Smooth muscle cell (in vitro differentiated cells): ENCODE measurements around the gene ATAD3C. TPM values are rescaled to one million over a fixed set of nuclear protein-coding genes. Genes with fewer than 3 reads are reported as not detected.
"Not testable (repeated sequence)": the region's sequence is repeated elsewhere in the genome, so short reads cannot be mapped to it uniquely, and the experiment has no call there.

Experiments
- DNase-seq: peaks from one replicate; lab custom pipeline; 2025; ENCODE audit not compliant: unreplicated experiment; lab: John Stamatoyannopoulos, UW
- H2AFZ ChIP-seq: fragments of 200-600 bp; sonication (generic); 2 replicates; pipeline ENCODE4 v1.6.0; 2016; ENCODE audit warnings: antibody characterized with exemption, low read depth, mild to moderate bottlenecking
- H3F3A ChIP-seq: fragments of 200-600 bp; sonication (generic); 2 replicates; pipeline ENCODE4 v1.6.0; 2017; ENCODE audit warnings: antibody characterized with exemption, low read depth
- H3K27ac ChIP-seq: fragments of 200-600 bp; sonication (generic); 2 replicates; pipeline ENCODE4 v1.5.1; 2016; ENCODE audit warnings: low read depth, mild to moderate bottlenecking
- H3K27me3 ChIP-seq: fragments of 200-600 bp; sonication (generic); 2 replicates; pipeline ENCODE4 v1.6.1; 2016; ENCODE audit warnings: low read depth, mild to moderate bottlenecking
- H3K36me3 ChIP-seq: fragments of 200-600 bp; sonication (generic); 2 replicates; pipeline ENCODE4 v1.5.1; 2016; ENCODE audit warnings: low read depth
- H3K4me1 ChIP-seq: fragments of 200-600 bp; sonication (generic); 2 replicates; pipeline ENCODE4 v1.5.1; 2016; ENCODE audit warnings: low read depth
- H3K4me2 ChIP-seq: fragments of 200-600 bp; sonication (generic); 2 replicates; pipeline ENCODE4 v1.6.0; 2016; ENCODE audit warnings: mild to moderate bottlenecking
- H3K4me3 ChIP-seq: fragments of 200-600 bp; sonication (generic); 2 replicates; pipeline ENCODE4 v1.5.1; 2016; ENCODE audit warnings: mild to moderate bottlenecking
- H3K79me2 ChIP-seq: fragments of 200-600 bp; sonication (generic); 2 replicates; pipeline ENCODE4 v1.6.0; 2016; ENCODE audit warnings: low read depth, mild to moderate bottlenecking
- H3K9ac ChIP-seq: fragments of 200-600 bp; sonication (generic); 2 replicates; pipeline ENCODE4 v1.6.0; 2016; ENCODE audit warnings: low read depth
- H3K9me3 ChIP-seq: fragments of 200-600 bp; sonication (generic); replicated peaks from 2 replicates; pipeline ENCODE4 v1.5.1; 2016; ENCODE audit warnings: low read depth
- H4K20me1 ChIP-seq: fragments of 200-600 bp; sonication (generic); 2 replicates; pipeline ENCODE4 v1.6.0; 2016; ENCODE audit warnings: low read depth
- CTCF ChIP-seq: fragments of 200-600 bp; sonication (generic); IDR thresholded peaks from 2 replicates; pipeline ENCODE4 v1.5.1; 2017; ENCODE audit warnings: borderline replicate concordance, mild to moderate bottlenecking, antibody characterized with exemption; ENCODE audit not compliant: insufficient read depth, poor library complexity, severe bottlenecking
- WGBS: methylation state at CpG from one replicate; pipeline ENCODE4 v1.1.7; 2016; ENCODE audit warnings: low lambda C conversion rate; 5-methylcytosine and 5-hydroxymethylcytosine counted together
- polyA plus RNA-seq: library from polyadenylated mRNA; unstranded; fragments of >200 nt; fragmentation: Nextera tagmentation; extraction: Ambion mirVana; gene quantifications from 2 replicates; pipeline ENCODE4 v1.2.1, GENCODE V29; 2016
- total RNA-seq: library from RNA; depleted of rRNA; stranded (reverse); fragments of >200 nt; gene quantifications from 2 replicates; pipeline ENCODE4 v1.2.3, GENCODE V29; 2014

The ATAD3C gene
- total and polyA plus RNA-seq, 2 experiments from 2014 or later = 0.09 to 0.86 TPM

- Histone ChIP-seq H3K27me3 (no peaks in the 10 kb centered on the region), H3K4me3 (no peak overlapping the region), H4K20me1 (peaks cover 18% of the 10 kb centered on the region), H3K9ac (no peak overlapping the region), H3K4me1 (peaks cover 13% of the 10 kb centered on the region), H2AFZ (no peak overlapping the region), H3K4me2 (no peak overlapping the region), H3F3A (peaks cover 10% of the 10 kb centered on the region), H3K27ac (no peak overlapping the region), H3K9me3 (no peaks in the 10 kb centered on the region), H3K36me3 (no peaks in the 10 kb centered on the region), H3K79me2 (peaks cover 29% of the 10 kb centered on the region)
- no peak for DNase-seq
- TF ChIP-seq CTCF = no peak
- WGBS = over 99% methylated on average over 12 of the region's 13 CpGs
Observed at GRCh38 chr1:1411626-1412025, 37.9 kb upstream of the ATAD3C start.

- not testable (repeated sequence) for H3K4me2 ChIP-seq, H2AFZ ChIP-seq, H3K9me3 ChIP-seq, H3K27me3 ChIP-seq, H3K9ac ChIP-seq, H3K4me3 ChIP-seq, H3K36me3 ChIP-seq, H3F3A ChIP-seq, H3K27ac ChIP-seq, DNase-seq
- WGBS = 99% methylated on average over 11 of the region's 11 CpGs
- Histone ChIP-seq H4K20me1 (peaks cover 18% of the 10 kb centered on the region), H3K4me1 (peaks cover 13% of the 10 kb centered on the region), H3K79me2 (peaks cover 23% of the 10 kb centered on the region)
Observed at GRCh38 chr1:1412311-1412902, 37.1 kb upstream of the ATAD3C start.

- no peaks in the 10 kb centered on the region for H3K36me3 ChIP-seq
- H3K9me3 ChIP-seq = no peaks in the 10 kb centered on the region
- no peak overlapping the region for H3K27ac ChIP-seq
- H4K20me1 ChIP-seq = no peaks in the 10 kb centered on the region
- no peak overlapping the region for H3K4me3 ChIP-seq
- no peak overlapping the region for H3K4me2 ChIP-seq
- TF ChIP-seq CTCF = no peak
- no peak overlapping the region for H2AFZ ChIP-seq
- no peak for DNase-seq
- H3K27me3 ChIP-seq = no peaks in the 10 kb centered on the region
- H3K9ac ChIP-seq = no peak overlapping the region
- H3K4me1 ChIP-seq = no peaks in the 10 kb centered on the region
- WGBS = 88% methylated on average over 12 of the region's 13 CpGs
- no peaks in the 10 kb centered on the region for H3F3A ChIP-seq
- no peaks in the 10 kb centered on the region for H3K79me2 ChIP-seq
Observed at GRCh38 chr1:1415751-1416150, 33.7 kb upstream of the ATAD3C start.

GRCh38 chr1:1417396-1417795 lies 32.1 kb upstream of the ATAD3C start:
- H4K20me1 ChIP-seq, H3K4me1 ChIP-seq, H3K4me2 ChIP-seq, H3K27me3 ChIP-seq, H3K36me3 ChIP-seq, H3K9ac ChIP-seq, H3K9me3 ChIP-seq, H3K27ac ChIP-seq, H3K79me2 ChIP-seq, H3F3A ChIP-seq, DNase-seq, H2AFZ ChIP-seq, H3K4me3 ChIP-seq: not testable (repeated sequence)
- 79% methylated on average over 5 of the region's 5 CpGs for WGBS

- DNase-seq, H3K4me1 ChIP-seq, H2AFZ ChIP-seq, H4K20me1 ChIP-seq, H3K27ac ChIP-seq, H3K9me3 ChIP-seq, H3K27me3 ChIP-seq, H3K4me3 ChIP-seq, H3K79me2 ChIP-seq, H3K4me2 ChIP-seq, H3K36me3 ChIP-seq, H3K9ac ChIP-seq, H3F3A ChIP-seq: not testable (repeated sequence)
- 86% methylated on average over 25 of the region's 25 CpGs for WGBS
Observed at GRCh38 chr1:1417825-1418463, 31.5 kb upstream of the ATAD3C start.
